Calu3 (cell line): ENCODE measurements around the gene OXLD1. TPM values are rescaled to one million over a fixed set of nuclear protein-coding genes. Genes with fewer than 3 reads are reported as not detected.

Source experiments
- BruUV-seq: library from RNA; stranded (reverse); fragments of 400-500 nt; replicated peaks from 2 replicates; lab custom pipeline; 2021; lab: Mats Ljungman, UMichigan
- CTCF ChIA-PET: fragments of 300-600 bp; sonication (Branson Sonifier 250); formaldehyde crosslinking; loops from one replicate; lab custom pipeline; 2022; ENCODE audit warnings: antibody characterized with exemption; lab: Charles Lee
- DNase-seq: peaks from one replicate; pipeline ENCODE4 v3.0.0; 2022
- H3K27ac Mint-ChIP-seq: one replicate; pipeline ENCODE4 v1.8.0; 2022; ENCODE audit warnings: mixed read lengths; ENCODE audit not compliant: unreplicated experiment
- H3K27me3 Mint-ChIP-seq: one replicate; pipeline ENCODE4 v1.8.0; 2022; ENCODE audit warnings: mixed read lengths; ENCODE audit not compliant: unreplicated experiment
- H3K36me3 Mint-ChIP-seq: one replicate; pipeline ENCODE4 v1.8.0; 2022; ENCODE audit warnings: mild to moderate bottlenecking, moderate library complexity, mixed read lengths; ENCODE audit not compliant: insufficient read depth, unreplicated experiment
- H3K4me1 Mint-ChIP-seq: one replicate; pipeline ENCODE4 v1.8.0; 2022; ENCODE audit warnings: mild to moderate bottlenecking, low read depth, mixed read lengths; ENCODE audit not compliant: unreplicated experiment
- H3K4me3 Mint-ChIP-seq: one replicate; pipeline ENCODE4 v1.8.0; 2022; ENCODE audit warnings: mild to moderate bottlenecking, low read depth, moderate library complexity, mixed read lengths; ENCODE audit not compliant: unreplicated experiment
- H3K9me3 Mint-ChIP-seq: one replicate; pipeline ENCODE4 v1.8.0; 2022; ENCODE audit warnings: low read depth, mixed read lengths; ENCODE audit not compliant: unreplicated experiment
- intact Hi-C: fragments of 100-400 bp; cut with micrococcal nuclease; formaldehyde crosslinking; loops from one replicate; pipeline ENCODE4 v1.10.0; 2022; ENCODE audit not compliant: unreplicated experiment
- total RNA-seq: library from RNA; stranded (reverse); gene quantifications from 2 replicates; pipeline ENCODE4 v1.2.3, GENCODE V29; 2022
- TF ChIP-seq, protein P1 (sequence below): fragments of 200-600 bp; IDR thresholded peaks from one replicate; pipeline ENCODE4 v1.8.0; 2022; ENCODE audit warnings: antibody characterized with exemption; ENCODE audit not compliant: unreplicated experiment

OXLD1 gene
- total RNA-seq, 1 experiment from 2014 or later = 36.5 TPM

- intact Hi-C loops = no loop called here
- DNase-seq = no peak
- CTCF ChIA-PET = no interaction called here
- no peaks in the 10 kb centered on the region for H3K9me3 Mint-ChIP-seq
- no TSS peak for BruUV-seq
- no peaks in the 10 kb centered on the region for H3K27me3 Mint-ChIP-seq
- no peak overlapping the region for H3K27ac Mint-ChIP-seq
- TF ChIP-seq, protein P1, sequence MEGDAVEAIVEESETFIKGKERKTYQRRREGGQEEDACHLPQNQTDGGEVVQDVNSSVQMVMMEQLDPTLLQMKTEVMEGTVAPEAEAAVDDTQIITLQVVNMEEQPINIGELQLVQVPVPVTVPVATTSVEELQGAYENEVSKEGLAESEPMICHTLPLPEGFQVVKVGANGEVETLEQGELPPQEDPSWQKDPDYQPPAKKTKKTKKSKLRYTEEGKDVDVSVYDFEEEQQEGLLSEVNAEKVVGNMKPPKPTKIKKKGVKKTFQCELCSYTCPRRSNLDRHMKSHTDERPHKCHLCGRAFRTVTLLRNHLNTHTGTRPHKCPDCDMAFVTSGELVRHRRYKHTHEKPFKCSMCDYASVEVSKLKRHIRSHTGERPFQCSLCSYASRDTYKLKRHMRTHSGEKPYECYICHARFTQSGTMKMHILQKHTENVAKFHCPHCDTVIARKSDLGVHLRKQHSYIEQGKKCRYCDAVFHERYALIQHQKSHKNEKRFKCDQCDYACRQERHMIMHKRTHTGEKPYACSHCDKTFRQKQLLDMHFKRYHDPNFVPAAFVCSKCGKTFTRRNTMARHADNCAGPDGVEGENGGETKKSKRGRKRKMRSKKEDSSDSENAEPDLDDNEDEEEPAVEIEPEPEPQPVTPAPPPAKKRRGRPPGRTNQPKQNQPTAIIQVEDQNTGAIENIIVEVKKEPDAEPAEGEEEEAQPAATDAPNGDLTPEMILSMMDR = no peak
- no peaks in the 10 kb centered on the region for H3K4me1 Mint-ChIP-seq
- H3K36me3 Mint-ChIP-seq = peaks cover 88% of the 10 kb centered on the region
- no peak overlapping the region for H3K4me3 Mint-ChIP-seq
Observed at GRCh38 chr17:81694810-81695209, 28.4 kb upstream of the OXLD1 start.

DNA sequence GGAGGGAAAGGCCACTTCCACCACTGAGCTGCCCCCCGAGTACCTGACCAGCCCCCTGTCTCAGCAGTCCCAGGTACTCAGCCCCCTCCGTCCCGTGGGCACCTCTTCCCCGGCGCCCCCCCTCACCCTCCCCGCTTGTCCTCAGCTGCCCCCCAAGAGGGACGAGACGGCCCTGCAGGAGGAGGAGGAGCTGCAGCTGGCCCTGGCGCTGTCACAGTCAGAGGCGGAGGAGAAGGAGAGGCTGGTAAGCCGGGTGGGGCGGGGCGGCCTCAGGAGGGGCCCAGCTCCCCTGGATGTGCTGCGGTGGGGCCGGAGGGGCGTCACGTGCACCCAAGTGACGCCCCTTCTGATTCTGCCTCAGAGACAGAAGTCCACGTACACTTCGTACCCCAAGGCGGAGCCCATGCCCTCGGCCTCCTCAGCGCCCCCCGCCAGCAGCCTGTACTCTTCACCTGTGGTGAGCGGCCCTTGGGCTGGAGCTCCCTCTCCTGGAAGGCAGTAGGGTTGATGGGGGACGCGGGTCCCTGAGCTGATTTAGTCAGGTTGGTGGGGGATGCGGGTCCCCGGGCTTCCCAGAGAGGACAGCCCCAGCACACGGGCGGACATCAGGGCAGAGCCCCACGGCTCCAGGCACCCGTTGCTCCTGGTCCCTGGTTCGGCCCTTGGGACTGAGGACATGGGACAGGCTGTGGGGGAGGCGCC lies 27.3 kb upstream of the OXLD1 start:
- H3K4me1 Mint-ChIP-seq = no peaks in the 10 kb centered on the region
- CTCF ChIA-PET = no interaction called here
- no TSS peak for BruUV-seq
- H3K36me3 Mint-ChIP-seq = peaks cover 88% of the 10 kb centered on the region
- intact Hi-C loops = no loop called here
- no peak overlapping the region for H3K4me3 Mint-ChIP-seq
- H3K27me3 Mint-ChIP-seq = no peaks in the 10 kb centered on the region
- H3K9me3 Mint-ChIP-seq = no peaks in the 10 kb centered on the region
- no peak overlapping the region for H3K27ac Mint-ChIP-seq
- TF ChIP-seq, protein P1 = no peak
- no peak for DNase-seq

GRCh38 chr17:81691608-81692007 lies 25.2 kb upstream of the OXLD1 start:
- CTCF ChIA-PET = no interaction called here
- Mint-ChIP-seq H3K4me1 (no peaks in the 10 kb centered on the region), H3K27ac (no peak overlapping the region), H3K27me3 (no peaks in the 10 kb centered on the region), H3K9me3 (no peaks in the 10 kb centered on the region), H3K36me3 (peaks cover 81% of the 10 kb centered on the region), H3K4me3 (no peak overlapping the region)
- BruUV-seq = no TSS peak
- intact Hi-C loops = no loop called here
- TF ChIP-seq, protein P1 = no peak
- no peak for DNase-seq

DNA sequence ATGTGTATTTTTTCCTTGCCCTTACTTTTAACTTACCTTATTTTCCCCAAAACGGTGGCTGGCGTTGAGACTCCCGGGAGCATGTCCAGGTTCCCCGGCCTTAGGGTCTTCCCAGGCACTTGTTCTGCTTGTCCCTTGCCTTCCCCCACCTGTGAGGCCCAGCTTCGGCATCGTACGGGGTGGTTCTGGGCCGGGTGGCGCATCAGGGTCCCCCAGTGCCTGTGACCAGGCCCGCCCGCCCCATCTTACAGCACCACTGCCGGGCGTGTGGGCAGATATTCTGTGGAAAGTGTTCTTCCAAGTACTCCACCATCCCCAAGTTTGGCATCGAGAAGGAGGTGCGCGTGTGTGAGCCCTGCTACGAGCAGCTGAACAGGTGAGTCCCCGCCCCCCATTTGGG lies 24.8 kb upstream of the OXLD1 start:
- H3K4me1 Mint-ChIP-seq = no peaks in the 10 kb centered on the region
- H3K9me3 Mint-ChIP-seq = no peaks in the 10 kb centered on the region
- peaks cover 82% of the 10 kb centered on the region for H3K36me3 Mint-ChIP-seq
- H3K27ac Mint-ChIP-seq = no peak overlapping the region
- no peak for DNase-seq
- TF ChIP-seq, protein P1 = no peak
- CTCF ChIA-PET = no interaction called here
- no peak overlapping the region for H3K4me3 Mint-ChIP-seq
- no TSS peak for BruUV-seq
- H3K27me3 Mint-ChIP-seq = no peaks in the 10 kb centered on the region
- intact Hi-C loops = no loop called here
